Muscle of back (tissue), 11 donors: Measurements from ENCODE around the gene KRTAP10-3. TPM values are rescaled to one million over a fixed set of nuclear protein-coding genes. Genes with fewer than 3 reads are reported as not detected.

ENCODE experiments used
- DNase-seq, 3 donors: peaks; one replicate each; pipeline versions ENCODE4 v3.0.0 to v3.0.0-alpha.2; 2013
- polyA plus RNA-seq, 10 donors: library from polyadenylated mRNA; unstranded; fragments of 120-200 nt; gene quantifications; one replicate each; pipeline ENCODE4 v1.2.1, GENCODE V29; 2013; ENCODE audit not compliant: insufficient read length in 10 of 10

KRTAP10-3 gene
- polyA plus RNA-seq, 10 donors = not detected

GRCh38 chr21:44549525-44550211 lies 8.9 kb downstream of the KRTAP10-3 start:
- no peak for DNase-seq

- DNase-seq = no peak
These were observed 9.7 kb downstream of the KRTAP10-3 start for GRCh38 chr21:44548922-44549321.

- DNase-seq = no peak
These were observed 10.2 kb downstream of the KRTAP10-3 start for GRCh38 chr21:44548381-44548780.

GRCh38 chr21:44547656-44548331 lies 10.8 kb downstream of the KRTAP10-3 start:
- no peak for DNase-seq

- DNase-seq = no peak
These were observed 14.0 kb downstream of the KRTAP10-3 start for GRCh38 chr21:44544566-44544965.

GRCh38 chr21:44542716-44543115 lies 15.9 kb downstream of the KRTAP10-3 start:
- no peak for DNase-seq

GRCh38 chr21:44540741-44541288 lies 17.8 kb downstream of the KRTAP10-3 start:
- no peak for DNase-seq

GRCh38 chr21:44539991-44540666 lies 18.5 kb downstream of the KRTAP10-3 start, which contains the start of gene KRTAP10-1:
Gene KRTAP10-1, minus strand, starts transcription at chr21:44540195. Its CDS starts 45 bp downstream, at chr21:44540150.
- no peak for DNase-seq

GRCh38 chr21:44539046-44539445 lies 19.5 kb downstream of the KRTAP10-3 start:
- no peak for DNase-seq

- DNase-seq = no peak
These were observed 20.4 kb downstream of the KRTAP10-3 start for GRCh38 chr21:44537930-44538911.

GRCh38 chr21:44535963-44536362 lies 22.6 kb downstream of the KRTAP10-3 start:
- DNase-seq = no peak

GRCh38 chr21:44534688-44535087 lies 23.9 kb downstream of the KRTAP10-3 start:
- DNase-seq = no peak

- no peak for DNase-seq
These were observed 24.5 kb downstream of the KRTAP10-3 start for GRCh38 chr21:44533891-44534627.

- no peak for DNase-seq
These were observed 25.3 kb downstream of the KRTAP10-3 start for GRCh38 chr21:44533121-44533890.

- DNase-seq = no peak
These were observed 25.9 kb downstream of the KRTAP10-3 start for GRCh38 chr21:44532712-44533111.

- DNase-seq = peak in 1 of 3 donors; percentile 33
These were observed 26.7 kb downstream of the KRTAP10-3 start for GRCh38 chr21:44531606-44532564.

GRCh38 chr21:44530903-44531605 lies 27.5 kb downstream of the KRTAP10-3 start:
- DNase-seq = no peak
